ENCODE results near the gene MOV10.
A peak's percentile ranks its signal among the peaks of the same experiment; 100 is the strongest.
"Not testable (repeated sequence)": the region's sequence is repeated elsewhere in the genome, so short reads cannot be mapped to it uniquely, and the experiment has no call there.

Gene MOV10

GRCh38 chr1:112722601-112723510, 48.4 kb downstream of the MOV10 start:
- TF ChIP-seq CTCF (IDR thresholded peaks at IDR 0.05; ENCODE audit: insufficient read depth, low read length) (no peak), GABPA (IDR thresholded peaks at IDR 0.05; ENCODE audit: low read depth) (no peak), SPI1 (IDR thresholded peaks at IDR 0.05; ENCODE audit: borderline replicate concordance, low read depth) (peak; percentile 70), REST (IDR thresholded peaks at IDR 0.05; ENCODE audit: insufficient replicate concordance, low read depth) (no peak), POLR2AphosphoS5 (IDR thresholded peaks at IDR 0.05; ENCODE audit: low read depth) (0 out of 2 replicates have a peak, but pooled peaks have one; percentile 26)
- Histone ChIP-seq H3K4me3 (replicated peaks; ENCODE audit: insufficient read depth, low read length) (peak overlapping the region; percentile 28), H3K27me3 (ENCODE audit: insufficient read depth, poor library complexity, severe bottlenecking) (peaks cover 3% of the 10 kb centered on the region), H3K27ac (replicated peaks) (peak overlapping the region; percentile 53)
- DNase-seq (ENCODE audit: low read depth in 1 of 2, low spot score in 1 of 2) = peak; percentile 57 to 74

DNA sequence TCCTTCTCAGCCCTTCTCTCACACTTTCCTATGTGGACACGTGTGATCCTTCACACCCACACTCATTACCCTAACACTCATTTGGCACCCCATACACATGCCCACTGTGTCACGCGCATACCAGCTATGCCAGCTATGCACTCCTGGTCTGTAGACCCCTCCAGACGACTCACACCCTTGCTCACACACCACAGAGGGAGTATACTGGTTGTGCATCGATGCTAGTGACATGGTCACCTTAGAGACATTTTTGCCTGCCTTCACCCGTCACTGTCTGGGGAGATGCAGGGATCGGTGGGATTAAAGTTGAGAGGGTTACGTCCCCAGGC, 49.0 kb downstream of the MOV10 start:
- Histone ChIP-seq H3K4me3 (replicated peaks; ENCODE audit: insufficient read depth, low read length) (no peak overlapping the region), H3K27me3 (ENCODE audit: insufficient read depth, poor library complexity, severe bottlenecking) (peaks cover under 1% of the 10 kb centered on the region), H3K27ac (replicated peaks) (no peak overlapping the region)
- no peak for DNase-seq (ENCODE audit: low read depth in 1 of 2, low spot score in 1 of 2)
- TF ChIP-seq POLR2AphosphoS5 (IDR thresholded peaks at IDR 0.05; ENCODE audit: low read depth) = no peak
- no peak for TF ChIP-seq GABPA (IDR thresholded peaks at IDR 0.05; ENCODE audit: low read depth)
- TF ChIP-seq SPI1 (IDR thresholded peaks at IDR 0.05; ENCODE audit: borderline replicate concordance, low read depth) = no peak
- no peak for TF ChIP-seq CTCF (IDR thresholded peaks at IDR 0.05; ENCODE audit: insufficient read depth, low read length)
- TF ChIP-seq REST (IDR thresholded peaks at IDR 0.05; ENCODE audit: insufficient replicate concordance, low read depth) = no peak

DNA sequence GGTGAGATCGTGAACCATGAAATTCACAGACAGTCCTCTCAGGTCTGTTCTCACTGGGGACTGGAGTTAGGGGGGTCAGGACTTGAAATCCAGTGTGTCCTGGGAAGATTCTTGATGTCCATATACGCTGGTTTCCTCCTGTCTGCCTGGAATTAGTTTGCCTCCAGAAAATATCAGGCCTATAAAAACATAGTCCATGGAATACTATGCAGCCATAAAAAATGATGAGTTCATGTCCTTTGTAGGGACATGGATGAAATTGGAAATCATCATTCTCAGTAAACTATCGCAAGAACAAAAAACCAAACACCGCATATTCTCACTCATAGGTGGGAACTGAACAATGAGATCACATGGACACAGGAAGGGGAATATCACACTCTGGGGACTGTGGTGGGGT, 49.8 kb downstream of the MOV10 start:
- not testable (repeated sequence) for H3K27me3 ChIP-seq (ENCODE audit: insufficient read depth, poor library complexity, severe bottlenecking); H3K27ac ChIP-seq (replicated peaks); DNase-seq (ENCODE audit: low read depth in 1 of 2, low spot score in 1 of 2); H3K4me3 ChIP-seq (replicated peaks; ENCODE audit: insufficient read depth, low read length)

DNA sequence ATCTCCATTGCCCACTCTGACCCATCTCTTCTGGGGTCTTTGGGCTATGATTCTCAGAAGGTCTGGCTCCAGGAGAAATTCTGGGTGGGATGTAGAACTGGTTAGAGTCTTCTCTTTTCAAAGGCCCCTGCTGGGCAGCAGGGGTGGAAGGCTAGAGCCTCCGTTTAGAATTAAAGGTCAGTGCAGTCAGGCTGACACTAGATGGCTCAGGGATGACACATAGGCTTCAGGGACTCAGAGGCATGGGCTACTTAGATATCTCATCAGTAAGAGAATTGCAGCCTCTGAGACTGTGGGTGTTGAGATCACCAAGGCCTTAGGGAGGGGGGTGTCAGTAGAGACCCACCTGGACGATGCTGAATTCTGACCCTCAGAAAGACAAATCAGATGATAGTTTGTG, 53.3 kb downstream of the MOV10 start:
- DNase-seq (ENCODE audit: low read depth in 1 of 2, low spot score in 1 of 2) = no peak
- H3K4me3 ChIP-seq (replicated peaks; ENCODE audit: insufficient read depth, low read length) = no peak overlapping the region
- TF ChIP-seq POLR2AphosphoS5 (IDR thresholded peaks at IDR 0.05; ENCODE audit: low read depth) = no peak
- no peak for TF ChIP-seq GABPA (IDR thresholded peaks at IDR 0.05; ENCODE audit: low read depth)
- no peak for TF ChIP-seq CTCF (IDR thresholded peaks at IDR 0.05; ENCODE audit: insufficient read depth, low read length)
- no peak for TF ChIP-seq REST (IDR thresholded peaks at IDR 0.05; ENCODE audit: insufficient replicate concordance, low read depth)
- TF ChIP-seq SPI1 (IDR thresholded peaks at IDR 0.05; ENCODE audit: borderline replicate concordance, low read depth) = no peak
- no peak overlapping the region for H3K27ac ChIP-seq (replicated peaks)
- no peaks in the 10 kb centered on the region for H3K27me3 ChIP-seq (ENCODE audit: insufficient read depth, poor library complexity, severe bottlenecking)

DNA sequence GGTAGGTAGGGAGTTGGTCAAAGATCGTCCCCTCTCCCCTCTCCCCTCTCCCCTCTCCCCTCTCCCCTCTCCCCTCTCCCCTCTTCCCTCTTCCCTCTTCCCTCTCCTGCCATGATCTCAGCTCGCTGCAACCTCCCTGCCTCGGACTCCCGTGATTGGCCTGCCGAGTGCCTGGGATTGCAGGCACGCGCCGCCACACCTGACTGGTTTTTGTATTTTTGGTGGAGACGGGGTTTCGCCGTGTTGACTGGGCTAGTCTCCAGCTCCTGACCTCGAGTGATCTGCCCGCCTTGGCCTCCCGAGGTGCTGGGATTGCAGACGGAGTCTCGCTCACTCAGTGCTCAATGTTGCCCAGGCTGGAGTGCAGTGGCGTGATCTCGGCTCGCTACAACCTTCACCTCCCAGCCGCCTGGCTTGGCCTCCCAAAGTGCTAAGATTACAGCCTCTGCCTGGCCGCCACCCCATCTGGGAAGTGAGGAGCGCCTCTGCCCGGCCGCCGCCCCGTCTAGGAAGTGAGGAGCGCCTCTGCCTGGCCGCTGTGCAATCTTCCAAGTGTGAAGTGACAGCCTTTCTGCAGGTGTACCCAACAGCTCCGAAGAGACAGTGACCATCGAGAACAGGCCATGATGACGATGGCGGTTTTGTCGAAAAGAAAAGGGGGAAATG, 54.0 kb downstream of the MOV10 start:
- H3K27me3 ChIP-seq (ENCODE audit: insufficient read depth, poor library complexity, severe bottlenecking); H3K27ac ChIP-seq (replicated peaks); H3K4me3 ChIP-seq (replicated peaks; ENCODE audit: insufficient read depth, low read length); DNase-seq (ENCODE audit: low read depth in 1 of 2, low spot score in 1 of 2): not testable (repeated sequence)

All from HL-60 (cell line).